Right cardiac atrium (tissue), 5 donors: Measurements from ENCODE around the gene PTH2. TPM values are rescaled to one million over a fixed set of nuclear protein-coding genes. Genes with fewer than 3 reads are reported as not detected.
A peak's percentile ranks its signal among the peaks of the same experiment; 100 is the strongest.
"Not testable (repeated sequence)": the region's sequence is repeated elsewhere in the genome, so short reads cannot be mapped to it uniquely, and the experiment has no call there.

Source experiments
- ATAC-seq, 2 donors: fragments of 200-7000 bp; cut with Tn5 transposase; one replicate each; pipeline versions ENCODE4 v1.8.0 to v1.9.1; 2020; ENCODE audit warnings: moderate library complexity in 2 of 2, mild to moderate bottlenecking in 1 of 2
- DNase-seq, 3 donors: peaks; one replicate each; pipeline ENCODE4 v3.0.0-alpha.2; 2020
- H3K27ac ChIP-seq: one replicate; pipeline ENCODE4 v1.5.1; 2013; ENCODE audit warnings: mild to moderate bottlenecking, low read length, control low read depth, moderate library complexity
- H3K27me3 ChIP-seq: one replicate; pipeline ENCODE4 v1.6.1; 2013; ENCODE audit not compliant: control insufficient read depth, insufficient read depth
- H3K4me1 ChIP-seq: one replicate; pipeline ENCODE4 v1.6.1; 2013; ENCODE audit warnings: low read length; ENCODE audit not compliant: control insufficient read depth, insufficient read depth
- H3K4me3 ChIP-seq: one replicate; pipeline ENCODE4 v1.5.1; 2013; ENCODE audit warnings: low read length, control low read depth
- H3K9me3 ChIP-seq: one replicate; pipeline ENCODE4 v1.6.1; 2013; ENCODE audit warnings: low read length; ENCODE audit not compliant: control insufficient read depth
- WGBS: extraction: QIAGEN DNeasy Blood & Tissue Kit; methylation state at CpG from one replicate; pipeline ENCODE4 v1.1.7; 2013; 5-methylcytosine and 5-hydroxymethylcytosine counted together
- intact Hi-C, 4 donors: fragments of 100-400 bp; cut with DNase I; formaldehyde crosslinking; loops; one replicate each; pipeline versions ENCODE4 v1.11.0 to v1.14.0; 2022 to 2023
- polyA plus RNA-seq: library from polyadenylated mRNA; stranded (reverse); fragments of 200-250 nt; gene quantifications from one replicate; pipeline ENCODE4 v1.2.3, GENCODE V29; 2013
- total RNA-seq, 4 donors: library from RNA; stranded (reverse); fragmentation: NEBNext Ultra II Directional; extraction: Animal tissue kit (Norgen Biotek cat#: 25700); gene quantifications; one replicate each; pipeline ENCODE4 v1.2.1, GENCODE V29; 2021
- donor health status: healthy with polysubstance abuse.
- donor health status: DM: no; HTN: yes; CAD: no.
- donor health status: DM: no; HTN: no; CAD: no.
- donor health status: DM: no; HTN: yes; CAD: no; lungs with severe emphysema.
- donor health status: DM: yes; HTN: yes; CAD: no.

The PTH2 gene
- total and polyA plus RNA-seq, 5 donors, result not detected

DNA sequence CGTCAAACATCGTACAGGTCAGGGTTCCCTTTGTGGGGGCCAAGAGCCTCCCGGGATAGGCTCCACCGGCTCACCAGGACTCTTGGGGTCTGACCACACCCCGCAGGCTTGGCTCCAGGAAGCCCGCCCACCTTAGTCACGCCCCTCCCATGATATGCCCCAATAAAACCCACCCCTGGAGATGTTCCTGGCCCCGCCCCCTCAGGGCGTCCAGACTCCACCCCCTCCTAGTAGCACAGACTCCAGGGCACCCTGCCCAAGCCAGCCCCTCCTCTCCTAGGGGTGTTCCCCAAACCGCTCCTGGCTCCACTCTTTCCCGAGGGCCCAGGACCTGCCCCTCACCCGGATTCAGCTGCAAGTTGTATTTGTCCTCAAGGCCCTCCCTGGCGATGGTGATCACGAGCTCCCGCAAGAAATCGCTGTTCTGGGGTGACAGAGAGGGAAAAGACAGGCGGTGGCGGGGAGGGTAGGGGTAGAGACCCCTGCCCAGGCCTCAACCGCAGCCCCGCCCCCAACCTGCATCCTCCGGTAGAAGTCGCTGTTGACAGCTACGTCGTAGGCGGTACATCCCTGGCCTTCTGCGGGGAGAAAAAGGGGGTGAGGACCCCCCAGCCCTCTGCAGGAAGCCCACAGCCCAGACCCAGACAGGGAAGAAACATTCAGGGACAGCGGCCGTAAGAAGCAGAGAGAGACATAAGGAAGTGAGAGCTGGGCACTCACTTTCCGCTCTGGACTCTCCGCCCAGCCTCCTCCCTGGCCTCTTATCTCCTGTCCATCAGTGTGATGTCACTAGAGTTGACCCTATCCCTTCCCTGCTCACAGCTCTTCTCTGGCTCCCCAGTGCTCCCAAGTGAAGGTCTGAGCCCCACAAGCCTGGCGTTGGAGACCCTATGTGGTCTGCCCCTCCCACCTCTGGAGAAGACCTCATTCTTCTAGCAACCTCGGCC lies 24.5 kb upstream of the PTH2 start:
- Histone ChIP-seq H3K27me3 (no peaks in the 10 kb centered on the region), H3K4me3 (no peak overlapping the region), H3K4me1 (no peaks in the 10 kb centered on the region), H3K27ac (no peak overlapping the region), H3K9me3 (no peaks in the 10 kb centered on the region)
- ATAC-seq (no peak), DNase-seq (peak; percentile 76 to 87 (median 81))
- WGBS, result 67% methylated on average over 32 of the region's 32 CpGs
- intact Hi-C loops, result loop anchor here in 2 of 4 donors (10.0 kb wide), 2 partner anchors 83 to 183 kb away; partner anchors contain the start of genes DKKL1 (in 1 of the 2) and TEAD2 (in 1 of the 2)

DNA sequence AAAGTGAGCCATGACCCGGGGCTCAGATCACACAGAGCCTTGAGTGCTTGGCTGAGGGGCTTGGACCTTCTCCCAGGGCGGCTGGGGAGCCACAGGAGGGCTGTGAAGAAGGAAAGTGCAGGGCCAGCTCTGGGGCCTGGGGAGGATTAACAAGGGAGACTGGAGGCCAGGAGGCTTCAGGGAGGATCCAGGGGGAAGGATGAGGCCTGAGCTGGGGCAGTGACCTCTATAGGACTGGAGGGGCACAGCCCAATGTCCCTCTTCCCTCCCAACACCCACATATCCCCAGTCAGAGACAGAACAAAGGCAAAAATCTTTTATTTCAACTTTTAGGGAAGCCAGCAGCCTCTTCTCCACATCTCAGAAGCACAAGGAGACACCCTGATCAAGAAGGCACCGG lies 22.8 kb upstream of the PTH2 start:
- DNase-seq, result peak in 1 of 3 donors; percentile 14
- WGBS, result 84% methylated on average over 3 of the region's 3 CpGs
- no peak overlapping the region for H3K27ac ChIP-seq
- intact Hi-C loops, result loop anchor here in 2 of 4 donors (10.0 kb wide), 2 partner anchors 81 to 181 kb away; partner anchors contain the start of genes DKKL1 (in 1 of the 2) and TEAD2 (in 1 of the 2)
- no peak for ATAC-seq
- no peaks in the 10 kb centered on the region for H3K27me3 ChIP-seq
- no peaks in the 10 kb centered on the region for H3K9me3 ChIP-seq
- H3K4me3 ChIP-seq, result no peak overlapping the region
- H3K4me1 ChIP-seq, result no peaks in the 10 kb centered on the region

GRCh38 chr19:49444100-49444700 lies 21.0 kb upstream of the PTH2 start:
- DNase-seq, result peak in 2 of 3 donors; percentile 23 to 32
- H3K27me3 ChIP-seq, H3K4me3 ChIP-seq, H3K4me1 ChIP-seq, ATAC-seq, H3K27ac ChIP-seq, H3K9me3 ChIP-seq: not testable (repeated sequence)
- WGBS, result 53% methylated on average over 5 of the region's 5 CpGs
- intact Hi-C loops, result loop anchor here (5.0 to 10.0 kb wide), 3 partner anchors 52 to 179 kb away; partner anchors contain the start of genes DKKL1 (in 1 of the 4) and TEAD2 (in 1 of the 4)

GRCh38 chr19:49443366-49444099 lies 20.3 kb upstream of the PTH2 start:
- Histone ChIP-seq H3K27me3 (no peaks in the 10 kb centered on the region), H3K27ac (peak overlapping the region; percentile 55), H3K4me3 (peak overlapping the region; percentile 64), H3K4me1 (no peaks in the 10 kb centered on the region), H3K9me3 (no peaks in the 10 kb centered on the region)
- peak; percentile 92 for ATAC-seq
- DNase-seq, result peak; percentile 96 to 99 (median 97)
- 0% methylated on average over 47 of the region's 47 CpGs for WGBS
- intact Hi-C loops, result loop anchor here (1.0 to 10.0 kb wide), 4 partner anchors 51 to 179 kb away; partner anchors contain the start of genes DKKL1 (in 1 of the 4) and TEAD2 (in 1 of the 4)

DNA sequence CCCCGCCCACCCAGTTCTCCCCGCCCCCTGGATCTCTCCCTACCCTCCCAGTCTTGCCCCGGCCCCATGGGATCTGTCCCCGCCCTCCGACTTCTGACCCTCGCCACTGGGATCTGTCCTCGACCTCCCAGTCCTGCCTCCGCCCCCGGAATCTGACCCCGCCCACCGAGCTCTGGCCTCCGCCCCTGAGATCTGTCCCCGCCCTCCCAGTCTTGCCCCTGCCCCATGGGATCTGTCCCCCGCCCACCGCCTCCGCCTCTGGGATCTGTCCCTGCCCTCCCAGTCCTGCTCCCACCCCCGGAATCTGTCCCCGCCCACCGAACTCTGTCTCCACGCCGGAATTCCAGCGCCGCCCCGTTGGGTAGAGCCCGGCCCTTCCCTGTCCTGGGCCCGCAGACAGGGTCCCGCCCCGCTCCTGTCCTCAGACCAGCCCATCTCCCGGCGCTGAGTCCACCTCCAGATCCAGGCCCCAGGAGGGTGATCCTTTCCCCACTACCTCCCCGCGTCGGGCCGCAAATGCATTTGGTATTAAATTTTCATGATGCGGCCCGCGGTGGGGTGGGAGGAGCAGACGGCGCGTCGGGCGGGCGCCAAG lies 19.6 kb upstream of the PTH2 start:
- Histone ChIP-seq H3K4me1 (no peaks in the 10 kb centered on the region), H3K9me3 (no peaks in the 10 kb centered on the region), H3K4me3 (peak overlapping the region; percentile 64), H3K27ac (peak overlapping the region; percentile 55), H3K27me3 (no peaks in the 10 kb centered on the region)
- intact Hi-C loops, result loop anchor here (1.0 to 10.0 kb wide), 4 partner anchors 51 to 178 kb away; partner anchors contain the start of genes DKKL1 (in 1 of the 4) and TEAD2 (in 1 of the 4)
- WGBS, result under 1% methylated on average over 43 of the region's 43 CpGs
- DNase-seq, result peak; percentile 98 to 99 (median 99)
- peak; percentile 88 to 90 for ATAC-seq

DNA sequence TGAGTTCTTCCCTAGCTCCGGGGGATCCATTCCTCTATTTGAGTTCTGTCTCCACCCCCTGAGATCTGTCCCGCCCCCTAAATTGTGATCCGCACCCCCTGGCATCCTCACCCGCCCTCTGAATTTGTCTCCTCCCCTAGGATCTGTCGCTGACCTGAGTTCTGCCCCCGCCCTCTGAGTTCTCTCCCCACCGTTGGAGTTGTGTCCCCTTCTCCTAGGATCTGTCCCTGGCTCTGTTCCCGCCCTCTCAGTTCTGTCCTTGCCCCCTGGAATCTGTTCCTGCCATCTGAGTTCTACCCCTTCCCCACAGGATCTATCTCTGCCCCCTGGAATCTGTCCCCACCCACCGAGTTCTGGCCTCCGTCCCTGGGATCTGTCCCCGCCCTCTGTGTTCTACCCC lies 19.1 kb upstream of the PTH2 start:
- H3K9me3 ChIP-seq, result no peaks in the 10 kb centered on the region
- DNase-seq (peak; percentile 73 to 85 (median 78)), ATAC-seq (peak; percentile 0 to 2)
- H3K4me3 ChIP-seq, result peak overlapping the region; percentile 64
- H3K27ac ChIP-seq, result peak overlapping the region; percentile 53
- H3K27me3 ChIP-seq, result no peaks in the 10 kb centered on the region
- 7% methylated on average over 11 of the region's 11 CpGs for WGBS
- H3K4me1 ChIP-seq, result no peaks in the 10 kb centered on the region
- intact Hi-C loops, result loop anchor here (5.0 to 10.0 kb wide), 3 partner anchors 50 to 178 kb away; partner anchors contain the start of genes DKKL1 (in 1 of the 4) and TEAD2 (in 1 of the 4)

DNA sequence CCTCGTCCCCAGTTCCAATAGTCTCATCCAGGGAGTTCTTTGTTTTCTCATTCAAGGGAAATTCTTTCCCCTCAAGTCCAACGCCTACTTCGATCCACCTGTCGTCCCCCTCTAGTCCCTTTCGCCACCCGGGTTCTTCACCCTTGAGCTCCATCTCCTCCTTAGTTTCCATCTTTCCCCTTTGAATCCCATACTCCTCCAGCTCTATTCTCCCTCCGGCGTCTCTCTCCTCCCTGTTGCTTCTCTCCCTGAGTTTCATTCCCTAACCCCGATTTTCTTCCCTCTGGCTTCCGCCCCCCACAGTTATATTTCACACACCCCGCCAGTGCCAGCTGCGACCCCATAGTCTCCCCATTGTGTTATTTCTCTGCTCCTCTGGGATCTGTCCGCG lies 18.7 kb upstream of the PTH2 start:
- H3K4me3 ChIP-seq, result peak overlapping the region; percentile 64

GRCh38 chr19:49441210-49441959 lies 18.1 kb upstream of the PTH2 start, which contains the start of gene SLC17A7:
TSS of gene SLC17A7 (minus strand) at chr19:49441527. CDS start at chr19:49441379, 148 bp downstream.
- Histone ChIP-seq H3K27me3 (no peaks in the 10 kb centered on the region), H3K4me3 (peak within 1 kb of the TSS; percentile 64), H3K4me1 (no peaks in the 10 kb centered on the region), H3K27ac (peak within 1 kb of the TSS; percentile 53), H3K9me3 (no peaks in the 10 kb centered on the region)
- DNase-seq, result peak; percentile 59 to 85 (median 85)
- peak in 1 of 2 donors; percentile 5 for ATAC-seq
- 2% methylated on average over 56 of the region's 56 CpGs for WGBS
- intact Hi-C loops, result loop anchor here (5.0 to 10.0 kb wide), 3 partner anchors 49 to 177 kb away; partner anchors contain the start of genes DKKL1 (in 1 of the 4) and TEAD2 (in 1 of the 4)

More for the DNA sequence above, 18.7 kb upstream of the PTH2 start:
- Histone ChIP-seq H3K27me3 (no peaks in the 10 kb centered on the region), H3K27ac (peak overlapping the region; percentile 53), H3K4me1 (no peaks in the 10 kb centered on the region), H3K9me3 (no peaks in the 10 kb centered on the region)
- peak in 1 of 3 donors; percentile 17 for DNase-seq
- ATAC-seq, result no peak
- intact Hi-C loops, result loop anchor here (5.0 to 10.0 kb wide), 3 partner anchors 50 to 177 kb away; partner anchors contain the start of genes DKKL1 (in 1 of the 4) and TEAD2 (in 1 of the 4)
- 20% methylated on average over 14 of the region's 14 CpGs for WGBS
